ENCODE measurements around the gene XKRX.

Gene XKRX

DNA sequence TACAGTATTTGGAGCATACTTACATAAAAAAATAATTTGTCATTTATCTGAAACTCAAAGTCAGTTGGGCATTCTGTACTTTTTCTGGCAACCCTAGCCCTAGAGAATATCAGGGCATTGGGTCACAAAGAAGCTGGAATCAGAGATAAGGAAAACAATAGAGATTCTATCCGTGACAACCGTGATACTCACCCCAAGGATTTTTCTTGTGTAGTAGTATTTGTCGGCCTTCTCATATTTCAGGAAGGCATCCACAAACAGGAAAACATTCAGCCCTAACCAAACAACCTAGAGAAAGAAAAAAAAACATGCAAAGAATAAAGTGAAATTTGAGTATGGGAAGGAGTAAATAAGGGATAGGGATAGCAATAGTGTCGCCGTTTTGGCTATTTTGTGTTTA is 58.2 kb downstream of the XKRX start:
- TF ChIP-seq PAX5 (IDR thresholded peaks at IDR 0.05; ENCODE audit: insufficient read depth, low read length, severe bottlenecking): no peak
- TF ChIP-seq POLR2AphosphoS5 (IDR thresholded peaks at IDR 0.05; ENCODE audit: low read depth, low read length): no peak
- TF ChIP-seq SPI1 (IDR thresholded peaks at IDR 0.05; ENCODE audit: low read depth, low read length): no peak
- no peak for TF ChIP-seq POU2F2 (IDR thresholded peaks at IDR 0.05; ENCODE audit: low read depth, low read length)
- TF ChIP-seq POLR2A (IDR thresholded peaks at IDR 0.05; ENCODE audit: low read depth, low read length): no peak
- no peak for TF ChIP-seq TAF1 (IDR thresholded peaks at IDR 0.05; ENCODE audit: low read depth, low read length)
- DNase-seq (ENCODE audit: insufficient read length, low spot score): no peak
- no peak for FAIRE-seq

DNA sequence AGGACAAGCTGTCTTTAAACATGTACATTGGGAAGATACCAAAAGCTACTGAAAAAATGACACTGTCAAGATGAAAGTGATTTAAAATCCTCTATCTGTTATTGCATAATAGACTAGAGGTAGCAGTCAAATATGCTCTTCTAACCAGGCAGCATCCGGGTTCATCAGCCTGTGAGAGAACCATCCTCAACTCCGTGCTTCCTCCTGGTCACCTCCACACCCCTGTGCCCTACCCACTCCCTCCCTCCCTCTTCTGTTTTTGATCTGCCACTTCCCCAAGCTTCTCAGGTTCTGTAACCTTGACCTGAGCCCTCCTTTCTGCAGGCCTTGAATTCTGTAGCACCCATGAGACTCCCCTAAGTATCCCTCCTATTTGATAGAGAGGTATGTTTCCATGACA is 60.4 kb downstream of the XKRX start:
- no peak for DNase-seq (ENCODE audit: insufficient read length, low spot score)
- TF ChIP-seq SPI1 (IDR thresholded peaks at IDR 0.05; ENCODE audit: low read depth, low read length) (no peak), PAX5 (IDR thresholded peaks at IDR 0.05; ENCODE audit: insufficient read depth, low read length, severe bottlenecking) (no peak), POU2F2 (IDR thresholded peaks at IDR 0.05; ENCODE audit: low read depth, low read length) (no peak), POLR2A (IDR thresholded peaks at IDR 0.05; ENCODE audit: low read depth, low read length) (no peak), POLR2AphosphoS5 (IDR thresholded peaks at IDR 0.05; ENCODE audit: low read depth, low read length) (no peak), TAF1 (IDR thresholded peaks at IDR 0.05; ENCODE audit: low read depth, low read length) (no peak)
- no peak for FAIRE-seq

DNA sequence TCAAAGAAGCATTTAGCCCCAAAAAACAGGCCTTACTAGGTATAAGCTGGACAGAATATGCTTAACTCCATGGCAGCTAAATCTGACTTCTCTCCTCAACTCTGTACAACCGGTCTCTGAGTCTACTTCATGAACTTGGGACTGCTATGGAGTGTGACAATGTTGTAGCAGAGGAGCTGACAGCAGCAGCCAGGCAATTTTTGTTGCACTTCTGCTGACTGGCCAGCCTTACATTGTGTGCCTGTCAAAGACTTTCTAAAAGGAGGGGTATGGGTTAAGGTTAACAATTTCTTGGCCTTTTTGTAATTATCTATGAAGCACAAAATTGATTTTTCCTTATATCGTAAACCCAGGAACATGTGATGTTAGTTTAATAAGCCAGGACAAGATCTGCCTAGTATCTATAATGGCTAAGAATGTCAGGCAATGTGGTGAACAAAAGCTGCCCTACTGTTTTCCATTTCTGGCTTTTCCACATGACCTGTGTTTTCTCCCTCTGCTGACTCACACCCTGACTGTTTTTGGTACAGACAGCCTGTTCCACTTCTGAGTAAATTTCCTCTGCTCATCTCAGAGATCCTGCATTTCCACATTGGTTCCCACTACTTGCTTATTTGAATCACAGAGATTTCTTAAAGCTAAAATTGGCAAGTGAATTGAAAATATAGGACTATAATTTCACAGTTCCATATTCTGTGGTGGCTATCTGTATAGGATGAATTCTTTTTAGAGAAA is 63.9 kb downstream of the XKRX start:
- DNase-seq (ENCODE audit: insufficient read length, low spot score) (no peak), FAIRE-seq (no peak)
- no peak for TF ChIP-seq PAX5 (IDR thresholded peaks at IDR 0.05; ENCODE audit: insufficient read depth, low read length, severe bottlenecking)
- TF ChIP-seq POLR2A (IDR thresholded peaks at IDR 0.05; ENCODE audit: low read depth, low read length): no peak
- no peak for TF ChIP-seq POU2F2 (IDR thresholded peaks at IDR 0.05; ENCODE audit: low read depth, low read length)
- TF ChIP-seq SPI1 (IDR thresholded peaks at IDR 0.05; ENCODE audit: low read depth, low read length): no peak
- no peak for TF ChIP-seq TAF1 (IDR thresholded peaks at IDR 0.05; ENCODE audit: low read depth, low read length)
- TF ChIP-seq POLR2AphosphoS5 (IDR thresholded peaks at IDR 0.05; ENCODE audit: low read depth, low read length): no peak
